Mesendoderm (in vitro differentiated cells): ENCODE measurements around the gene TSPAN18.

Experiments
- DNase-seq: peaks from one replicate; pipeline ENCODE4 v3.0.0; 2013
- H2AK5ac ChIP-seq: 2 replicates; pipeline ENCODE4 v1.6.1; 2013; ENCODE audit warnings: low read length, inconsistent platforms
- H2BK120ac ChIP-seq: 2 replicates; pipeline ENCODE4 v1.6.1; 2013; ENCODE audit warnings: low read depth, mild to moderate bottlenecking, low read length, moderate library complexity, mixed read lengths
- H2BK15ac ChIP-seq: replicated peaks from 2 replicates; pipeline ENCODE4 v1.6.1; 2013; ENCODE audit warnings: low read depth, mild to moderate bottlenecking, moderate library complexity
- H2BK5ac ChIP-seq: 2 replicates; pipeline ENCODE4 v1.6.1; 2013; ENCODE audit warnings: low read length, inconsistent platforms
- H3K18ac ChIP-seq: 2 replicates; pipeline ENCODE4 v1.6.1; 2013; ENCODE audit warnings: mild to moderate bottlenecking, low read length, mixed read lengths
- H3K23ac ChIP-seq: one replicate; pipeline ENCODE4 v1.6.1; 2013; ENCODE audit warnings: low read length
- H3K27ac ChIP-seq: 2 replicates; pipeline ENCODE4 v1.5.1; 2013; ENCODE audit warnings: low read depth, mild to moderate bottlenecking, inconsistent platforms, low read length, moderate library complexity
- H3K27me3 ChIP-seq: 2 replicates; pipeline ENCODE4 v1.6.1; 2013; ENCODE audit warnings: low read length, control low read depth, mild to moderate bottlenecking, inconsistent platforms; ENCODE audit not compliant: insufficient read depth, poor library complexity
- H3K36me3 ChIP-seq: 2 replicates; pipeline ENCODE4 v1.6.1; 2013; ENCODE audit warnings: low read length, inconsistent platforms; ENCODE audit not compliant: control insufficient read depth, insufficient read depth
- H3K4ac ChIP-seq: one replicate; pipeline ENCODE4 v1.6.1; 2013; ENCODE audit warnings: low read depth, mild to moderate bottlenecking, low read length, moderate library complexity
- H3K4me1 ChIP-seq: 2 replicates; pipeline ENCODE4 v1.6.1; 2013; ENCODE audit warnings: low read depth, low read length, inconsistent platforms; ENCODE audit not compliant: control insufficient read depth
- H3K4me2 ChIP-seq: 2 replicates; pipeline ENCODE4 v1.6.1; 2013; ENCODE audit warnings: low read length
- H3K4me3 ChIP-seq: 2 replicates; pipeline ENCODE4 v1.5.1; 2013; ENCODE audit warnings: mild to moderate bottlenecking, low read length
- H3K56ac ChIP-seq: one replicate; pipeline ENCODE4 v1.6.1; 2013; ENCODE audit warnings: low read length
- H3K79me1 ChIP-seq: 2 replicates; pipeline ENCODE4 v1.6.1; 2013; ENCODE audit warnings: low read length, inconsistent platforms
- H3K79me2 ChIP-seq: 2 replicates; pipeline ENCODE4 v1.6.1; 2013; ENCODE audit warnings: mild to moderate bottlenecking, low read length; ENCODE audit not compliant: control insufficient read depth, insufficient read depth
- H3K9ac ChIP-seq: 2 replicates; pipeline ENCODE4 v1.6.1; 2013; ENCODE audit warnings: low read length, inconsistent platforms
- H4K5ac ChIP-seq: one replicate; pipeline ENCODE4 v1.6.1; 2013; ENCODE audit warnings: low read length
- H4K8ac ChIP-seq: one replicate; pipeline ENCODE4 v1.6.1; 2013; ENCODE audit warnings: low read depth, mild to moderate bottlenecking, control low read depth, low read length, moderate library complexity
- WGBS: extraction: QIAGEN DNeasy Blood & Tissue Kit; methylation state at CpG from one replicate; pipeline ENCODE4 v1.1.7; 2013; ENCODE audit warnings: low lambda C conversion rate, missing lambda C conversion rate; ENCODE audit not compliant: insufficient coverage; ENCODE audit errors: extremely low coverage; 5-methylcytosine and 5-hydroxymethylcytosine counted together

The TSPAN18 gene

DNA sequence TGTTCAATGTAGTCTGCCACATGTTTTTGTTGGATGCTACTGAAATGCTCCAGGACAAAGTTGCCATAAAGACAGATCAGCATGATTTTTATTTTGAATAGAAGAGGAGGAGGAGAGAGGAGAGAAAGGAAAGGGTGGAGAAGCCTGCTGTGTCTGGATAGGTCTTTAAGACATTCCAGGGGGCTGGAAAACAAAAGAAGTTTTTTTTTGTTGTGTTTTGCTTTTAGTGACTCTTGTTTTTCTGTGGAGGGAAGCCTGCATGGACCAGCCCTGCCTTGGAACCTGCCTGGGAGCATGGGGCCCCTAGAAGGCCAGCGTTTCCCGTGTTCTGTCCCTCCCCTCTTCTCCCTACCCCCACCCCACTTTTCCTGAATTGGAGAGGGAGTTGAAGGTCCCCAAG lies 2.3 kb downstream of the TSPAN18 start:
- Histone ChIP-seq H3K18ac (peak overlapping the region; percentile 62), H4K8ac (no peak overlapping the region), H3K4me3 (no peak overlapping the region), H3K79me1 (peaks cover 3% of the 10 kb centered on the region), H2BK120ac (no peak overlapping the region), H4K5ac (no peak overlapping the region), H3K9ac (no peak overlapping the region), H3K27ac (no peak overlapping the region), H3K4ac (no peak overlapping the region), H3K79me2 (peaks cover 2% of the 10 kb centered on the region), H3K27me3 (no peaks in the 10 kb centered on the region), H2BK15ac (peak overlapping the region; percentile 37), H2BK5ac (no peak overlapping the region), H3K4me2 (peak overlapping the region; percentile 12), H3K23ac (no peak overlapping the region), H3K36me3 (no peaks in the 10 kb centered on the region), H3K4me1 (peaks cover 21% of the 10 kb centered on the region), H3K56ac (peak overlapping the region; percentile 22), H2AK5ac (no peak overlapping the region)
- no CpG with 5 or more reads among the region's 2 CpGs for WGBS
- peak; percentile 38 for DNase-seq

DNA sequence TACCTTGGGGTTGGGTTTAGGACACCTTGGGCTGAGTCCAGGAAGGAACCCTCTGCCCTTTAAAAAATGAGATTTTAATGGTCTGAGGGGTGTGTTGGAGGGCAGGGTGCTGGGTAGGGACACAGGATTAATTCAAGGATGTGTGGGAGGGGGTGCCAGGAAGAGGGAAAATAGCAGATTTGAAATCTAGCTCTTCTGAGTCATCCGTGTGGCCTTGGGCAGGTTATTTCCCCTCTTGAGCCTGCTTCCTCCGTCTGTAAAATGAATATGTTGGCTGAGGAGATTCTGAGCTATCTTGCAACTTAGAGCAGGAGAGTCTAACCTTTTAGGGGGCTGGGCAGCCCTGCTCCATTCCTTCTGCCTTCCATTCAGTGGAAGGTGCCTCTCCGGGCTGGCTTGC lies 3.0 kb downstream of the TSPAN18 start:
- Histone ChIP-seq H3K36me3 (no peaks in the 10 kb centered on the region), H3K23ac (no peak overlapping the region), H2BK15ac (no peak overlapping the region), H3K79me1 (peaks cover 3% of the 10 kb centered on the region), H4K5ac (no peak overlapping the region), H3K4me1 (peaks cover 21% of the 10 kb centered on the region), H3K9ac (no peak overlapping the region), H3K79me2 (peaks cover 2% of the 10 kb centered on the region), H3K56ac (no peak overlapping the region), H2BK5ac (no peak overlapping the region), H3K4me3 (no peak overlapping the region), H3K27me3 (no peaks in the 10 kb centered on the region), H3K18ac (no peak overlapping the region), H3K4ac (no peak overlapping the region), H2AK5ac (no peak overlapping the region), H3K27ac (no peak overlapping the region), H3K4me2 (no peak overlapping the region), H2BK120ac (no peak overlapping the region), H4K8ac (no peak overlapping the region)
- peak; percentile 22 for DNase-seq
- no CpG with 5 or more reads among the region's 3 CpGs for WGBS

DNA sequence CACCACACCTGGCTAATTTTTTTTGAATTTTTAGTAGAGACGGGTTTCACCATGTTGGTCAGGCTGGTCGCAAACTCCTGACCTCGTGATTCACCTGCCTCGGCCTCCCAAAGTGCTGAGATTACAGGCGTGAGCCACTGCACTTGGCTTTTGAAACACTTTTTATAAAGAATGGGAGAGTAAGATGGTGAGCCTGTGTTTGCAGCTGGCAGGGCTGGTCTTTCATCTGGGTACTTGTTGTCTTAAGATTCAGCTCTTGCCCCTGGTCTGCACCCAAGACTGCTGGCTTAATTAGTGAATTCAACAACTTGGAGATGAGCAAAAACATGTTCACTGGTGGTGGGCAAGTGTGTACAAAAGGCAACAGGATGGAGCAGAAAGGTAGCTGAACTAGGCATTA lies 4.0 kb downstream of the TSPAN18 start:
- no CpG with 5 or more reads among the region's 5 CpGs for WGBS
- no peak for DNase-seq
- H3K4me2 ChIP-seq: no peak overlapping the region

DNA sequence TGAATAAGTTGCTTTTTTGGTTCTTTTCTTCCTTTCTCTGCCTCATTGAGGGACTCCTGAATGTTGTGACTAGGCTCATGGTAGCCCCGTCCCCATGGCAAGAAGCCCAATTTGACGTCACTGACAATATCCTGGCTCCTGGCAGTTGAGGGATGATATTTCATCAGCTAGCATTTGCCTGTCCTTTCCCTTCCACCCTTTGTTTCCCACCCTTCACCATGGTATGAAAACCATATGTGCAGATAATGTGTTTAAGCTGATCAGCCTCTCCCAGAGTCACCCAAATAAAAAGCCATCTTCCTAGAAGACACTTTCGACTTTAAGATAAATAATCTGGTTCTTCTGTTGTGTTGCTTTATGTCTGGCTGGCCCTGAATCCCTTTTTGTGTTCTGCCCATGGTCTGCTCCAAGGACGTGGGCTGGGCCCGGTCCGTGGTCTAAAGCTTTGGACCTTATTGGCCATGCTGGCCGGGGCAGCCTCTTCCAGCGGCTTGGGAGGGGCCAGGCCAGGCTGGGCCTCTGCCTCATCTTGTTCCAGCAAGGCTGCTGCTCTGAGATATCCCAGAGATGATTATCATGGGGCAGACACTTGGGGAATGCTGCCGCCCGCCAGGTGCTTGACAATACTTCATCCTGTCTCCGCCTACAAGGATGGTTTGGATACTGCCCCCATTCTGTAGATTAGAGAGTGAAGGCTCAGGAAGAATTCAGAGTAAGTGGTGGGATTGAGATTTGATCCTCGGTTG lies 5.1 kb downstream of the TSPAN18 start:
- Histone ChIP-seq H4K5ac (no peak overlapping the region), H3K4ac (no peak overlapping the region), H3K23ac (no peak overlapping the region), H3K27ac (no peak overlapping the region), H2AK5ac (no peak overlapping the region), H3K4me1 (peaks cover 11% of the 10 kb centered on the region), H2BK5ac (no peak overlapping the region), H3K27me3 (no peaks in the 10 kb centered on the region), H3K4me3 (no peak overlapping the region), H3K79me2 (peaks cover 2% of the 10 kb centered on the region), H3K18ac (no peak overlapping the region), H3K36me3 (no peaks in the 10 kb centered on the region), H3K56ac (no peak overlapping the region), H3K9ac (no peak overlapping the region), H3K4me2 (no peak overlapping the region), H2BK120ac (no peak overlapping the region), H3K79me1 (peaks cover 3% of the 10 kb centered on the region), H4K8ac (no peak overlapping the region), H2BK15ac (no peak overlapping the region)
- no CpG with 5 or more reads among the region's 12 CpGs for whole genome bisulfite sequencing
- DNase-seq: peak; percentile 89

More for the DNA sequence above, 4.0 kb downstream of the TSPAN18 start:
- H2BK5ac ChIP-seq: no peak overlapping the region
- no peak overlapping the region for H3K4me3 ChIP-seq
- no peak overlapping the region for H4K8ac ChIP-seq
- peaks cover 2% of the 10 kb centered on the region for H3K79me2 ChIP-seq
- H2BK120ac ChIP-seq: no peak overlapping the region
- no peaks in the 10 kb centered on the region for H3K27me3 ChIP-seq
- no peak overlapping the region for H3K9ac ChIP-seq
- H3K36me3 ChIP-seq: no peaks in the 10 kb centered on the region
- no peak overlapping the region for H2BK15ac ChIP-seq
- no peak overlapping the region for H3K18ac ChIP-seq
- no peak overlapping the region for H3K4ac ChIP-seq
- H3K23ac ChIP-seq: no peak overlapping the region
- H3K79me1 ChIP-seq: peaks cover 3% of the 10 kb centered on the region
- H2AK5ac ChIP-seq: no peak overlapping the region
- no peak overlapping the region for H3K27ac ChIP-seq
- H3K56ac ChIP-seq: no peak overlapping the region
- H3K4me1 ChIP-seq: peaks cover 14% of the 10 kb centered on the region
- no peak overlapping the region for H4K5ac ChIP-seq

GRCh38 chr11:44732564-44732963 lies 5.8 kb downstream of the TSPAN18 start:
- Histone ChIP-seq H3K79me2 (peaks cover 2% of the 10 kb centered on the region), H3K9ac (no peak overlapping the region), H3K4me2 (no peak overlapping the region), H2AK5ac (no peak overlapping the region), H3K4me3 (no peak overlapping the region), H2BK120ac (no peak overlapping the region), H3K18ac (no peak overlapping the region), H3K27me3 (no peaks in the 10 kb centered on the region), H2BK5ac (no peak overlapping the region), H3K79me1 (peaks cover 3% of the 10 kb centered on the region), H3K4me1 (peaks cover 11% of the 10 kb centered on the region), H4K5ac (no peak overlapping the region), H3K23ac (no peak overlapping the region), H2BK15ac (no peak overlapping the region), H3K4ac (no peak overlapping the region), H3K56ac (no peak overlapping the region), H3K36me3 (no peaks in the 10 kb centered on the region), H3K27ac (no peak overlapping the region), H4K8ac (no peak overlapping the region)
- no peak for DNase-seq
- no CpG with 5 or more reads among the region's 5 CpGs for WGBS

DNA sequence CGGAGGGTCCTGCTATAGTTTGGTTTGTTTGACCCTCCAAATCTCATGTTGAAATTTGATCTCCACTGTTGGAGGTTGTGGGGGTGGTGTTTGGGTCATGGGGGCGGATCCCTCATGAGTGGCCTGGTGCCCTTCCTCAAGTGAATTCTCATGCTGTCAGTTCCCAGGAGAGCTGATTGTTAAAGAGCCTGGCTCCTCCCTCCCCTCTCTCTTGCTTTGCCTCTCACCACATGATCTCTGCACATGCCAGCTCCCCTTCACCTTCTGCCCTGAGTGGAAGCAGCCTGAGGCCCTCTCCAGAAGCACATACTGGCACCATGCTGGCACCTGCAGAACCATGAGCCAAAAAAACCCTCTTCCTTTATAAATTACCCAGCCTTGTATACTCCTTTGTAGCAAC lies 7.1 kb downstream of the TSPAN18 start:
- no peak overlapping the region for H3K23ac ChIP-seq
- no peak overlapping the region for H2AK5ac ChIP-seq
- no peak overlapping the region for H4K5ac ChIP-seq
- no peak overlapping the region for H3K9ac ChIP-seq
- no peak overlapping the region for H4K8ac ChIP-seq
- H2BK15ac ChIP-seq: no peak overlapping the region
- H3K4me1 ChIP-seq: peaks cover 3% of the 10 kb centered on the region
- H3K36me3 ChIP-seq: no peaks in the 10 kb centered on the region
- no peak overlapping the region for H3K56ac ChIP-seq
- no peak overlapping the region for H3K18ac ChIP-seq
- H3K79me1 ChIP-seq: peaks cover 3% of the 10 kb centered on the region
- H2BK120ac ChIP-seq: no peak overlapping the region
- no peak overlapping the region for H3K4me3 ChIP-seq
- no peaks in the 10 kb centered on the region for H3K27me3 ChIP-seq
- H3K4ac ChIP-seq: no peak overlapping the region
- H3K4me2 ChIP-seq: no peak overlapping the region
- no peak overlapping the region for H2BK5ac ChIP-seq
- no CpG with 5 or more reads among the region's 2 CpGs for WGBS
- peak; percentile 71 for DNase-seq
- peaks cover 2% of the 10 kb centered on the region for H3K79me2 ChIP-seq
- no peak overlapping the region for H3K27ac ChIP-seq
